Smooth muscle cell (in vitro differentiated cells): ENCODE measurements around the gene MAGI1. TPM values are rescaled to one million over a fixed set of nuclear protein-coding genes. Genes with fewer than 3 reads are reported as not detected.

Experiments
- DNase-seq: peaks from one replicate; lab custom pipeline; 2025; ENCODE audit not compliant: unreplicated experiment; lab: John Stamatoyannopoulos, UW
- H2AFZ ChIP-seq: fragments of 200-600 bp; sonication (generic); 2 replicates; pipeline ENCODE4 v1.6.0; 2016; ENCODE audit warnings: antibody characterized with exemption, low read depth, mild to moderate bottlenecking
- H3F3A ChIP-seq: fragments of 200-600 bp; sonication (generic); 2 replicates; pipeline ENCODE4 v1.6.0; 2017; ENCODE audit warnings: antibody characterized with exemption, low read depth
- H3K27ac ChIP-seq: fragments of 200-600 bp; sonication (generic); 2 replicates; pipeline ENCODE4 v1.5.1; 2016; ENCODE audit warnings: low read depth, mild to moderate bottlenecking
- H3K27me3 ChIP-seq: fragments of 200-600 bp; sonication (generic); 2 replicates; pipeline ENCODE4 v1.6.1; 2016; ENCODE audit warnings: low read depth, mild to moderate bottlenecking
- H3K36me3 ChIP-seq: fragments of 200-600 bp; sonication (generic); 2 replicates; pipeline ENCODE4 v1.5.1; 2016; ENCODE audit warnings: low read depth
- H3K4me1 ChIP-seq: fragments of 200-600 bp; sonication (generic); 2 replicates; pipeline ENCODE4 v1.5.1; 2016; ENCODE audit warnings: low read depth
- H3K4me2 ChIP-seq: fragments of 200-600 bp; sonication (generic); 2 replicates; pipeline ENCODE4 v1.6.0; 2016; ENCODE audit warnings: mild to moderate bottlenecking
- H3K4me3 ChIP-seq: fragments of 200-600 bp; sonication (generic); 2 replicates; pipeline ENCODE4 v1.5.1; 2016; ENCODE audit warnings: mild to moderate bottlenecking
- H3K79me2 ChIP-seq: fragments of 200-600 bp; sonication (generic); 2 replicates; pipeline ENCODE4 v1.6.0; 2016; ENCODE audit warnings: low read depth, mild to moderate bottlenecking
- H3K9ac ChIP-seq: fragments of 200-600 bp; sonication (generic); 2 replicates; pipeline ENCODE4 v1.6.0; 2016; ENCODE audit warnings: low read depth
- H3K9me3 ChIP-seq: fragments of 200-600 bp; sonication (generic); replicated peaks from 2 replicates; pipeline ENCODE4 v1.5.1; 2016; ENCODE audit warnings: low read depth
- H4K20me1 ChIP-seq: fragments of 200-600 bp; sonication (generic); 2 replicates; pipeline ENCODE4 v1.6.0; 2016; ENCODE audit warnings: low read depth
- WGBS: methylation state at CpG from one replicate; pipeline ENCODE4 v1.1.7; 2016; ENCODE audit warnings: low lambda C conversion rate; 5-methylcytosine and 5-hydroxymethylcytosine counted together
- polyA plus RNA-seq: library from polyadenylated mRNA; unstranded; fragments of >200 nt; fragmentation: Nextera tagmentation; extraction: Ambion mirVana; gene quantifications from 2 replicates; pipeline ENCODE4 v1.2.1, GENCODE V29; 2016
- total RNA-seq: library from RNA; depleted of rRNA; stranded (reverse); fragments of >200 nt; gene quantifications from 2 replicates; pipeline ENCODE4 v1.2.3, GENCODE V29; 2014
- TF ChIP-seq, protein P1 (sequence below): fragments of 200-600 bp; sonication (generic); IDR thresholded peaks from 2 replicates; pipeline ENCODE4 v1.5.1; 2017; ENCODE audit warnings: borderline replicate concordance, mild to moderate bottlenecking, antibody characterized with exemption; ENCODE audit not compliant: insufficient read depth, poor library complexity, severe bottlenecking

MAGI1 gene
- total and polyA plus RNA-seq, 2 experiments from 2014 or later = 9.9 to 23.3 TPM

- H2AFZ ChIP-seq = no peak overlapping the region
- no peak for DNase-seq
- no peaks in the 10 kb centered on the region for H3K79me2 ChIP-seq
- H3K27ac ChIP-seq = peak overlapping the region; percentile 61
- H3K36me3 ChIP-seq = no peaks in the 10 kb centered on the region
- H3K9me3 ChIP-seq = no peaks in the 10 kb centered on the region
- peaks cover 32% of the 10 kb centered on the region for H3K4me1 ChIP-seq
- TF ChIP-seq, protein P1, sequence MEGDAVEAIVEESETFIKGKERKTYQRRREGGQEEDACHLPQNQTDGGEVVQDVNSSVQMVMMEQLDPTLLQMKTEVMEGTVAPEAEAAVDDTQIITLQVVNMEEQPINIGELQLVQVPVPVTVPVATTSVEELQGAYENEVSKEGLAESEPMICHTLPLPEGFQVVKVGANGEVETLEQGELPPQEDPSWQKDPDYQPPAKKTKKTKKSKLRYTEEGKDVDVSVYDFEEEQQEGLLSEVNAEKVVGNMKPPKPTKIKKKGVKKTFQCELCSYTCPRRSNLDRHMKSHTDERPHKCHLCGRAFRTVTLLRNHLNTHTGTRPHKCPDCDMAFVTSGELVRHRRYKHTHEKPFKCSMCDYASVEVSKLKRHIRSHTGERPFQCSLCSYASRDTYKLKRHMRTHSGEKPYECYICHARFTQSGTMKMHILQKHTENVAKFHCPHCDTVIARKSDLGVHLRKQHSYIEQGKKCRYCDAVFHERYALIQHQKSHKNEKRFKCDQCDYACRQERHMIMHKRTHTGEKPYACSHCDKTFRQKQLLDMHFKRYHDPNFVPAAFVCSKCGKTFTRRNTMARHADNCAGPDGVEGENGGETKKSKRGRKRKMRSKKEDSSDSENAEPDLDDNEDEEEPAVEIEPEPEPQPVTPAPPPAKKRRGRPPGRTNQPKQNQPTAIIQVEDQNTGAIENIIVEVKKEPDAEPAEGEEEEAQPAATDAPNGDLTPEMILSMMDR = no peak
- peaks cover 4% of the 10 kb centered on the region for H3F3A ChIP-seq
- peak overlapping the region; percentile 79 for H3K4me2 ChIP-seq
- no peak overlapping the region for H3K4me3 ChIP-seq
- 55% methylated on average over 5 of the region's 5 CpGs for WGBS
- H4K20me1 ChIP-seq = peaks cover 73% of the 10 kb centered on the region
- H3K27me3 ChIP-seq = no peaks in the 10 kb centered on the region
- H3K9ac ChIP-seq = no peak overlapping the region
Observed at GRCh38 chr3:65758438-65758837, 280.3 kb downstream of the MAGI1 start.

- Histone ChIP-seq H3K4me1 (peaks cover 3% of the 10 kb centered on the region), H3K9ac (no peak overlapping the region), H3K27ac (no peak overlapping the region), H4K20me1 (peaks cover 70% of the 10 kb centered on the region), H3K36me3 (no peaks in the 10 kb centered on the region), H3K9me3 (no peaks in the 10 kb centered on the region), H2AFZ (no peak overlapping the region), H3K27me3 (no peaks in the 10 kb centered on the region), H3K4me3 (no peak overlapping the region), H3K79me2 (peaks cover 4% of the 10 kb centered on the region), H3F3A (no peaks in the 10 kb centered on the region), H3K4me2 (no peak overlapping the region)
- WGBS = 83% methylated on average over 1 of the region's 1 CpG
- DNase-seq = no peak
- TF ChIP-seq, protein P1 = no peak
Observed at GRCh38 chr3:65752636-65753035, 286.1 kb downstream of the MAGI1 start.

DNA sequence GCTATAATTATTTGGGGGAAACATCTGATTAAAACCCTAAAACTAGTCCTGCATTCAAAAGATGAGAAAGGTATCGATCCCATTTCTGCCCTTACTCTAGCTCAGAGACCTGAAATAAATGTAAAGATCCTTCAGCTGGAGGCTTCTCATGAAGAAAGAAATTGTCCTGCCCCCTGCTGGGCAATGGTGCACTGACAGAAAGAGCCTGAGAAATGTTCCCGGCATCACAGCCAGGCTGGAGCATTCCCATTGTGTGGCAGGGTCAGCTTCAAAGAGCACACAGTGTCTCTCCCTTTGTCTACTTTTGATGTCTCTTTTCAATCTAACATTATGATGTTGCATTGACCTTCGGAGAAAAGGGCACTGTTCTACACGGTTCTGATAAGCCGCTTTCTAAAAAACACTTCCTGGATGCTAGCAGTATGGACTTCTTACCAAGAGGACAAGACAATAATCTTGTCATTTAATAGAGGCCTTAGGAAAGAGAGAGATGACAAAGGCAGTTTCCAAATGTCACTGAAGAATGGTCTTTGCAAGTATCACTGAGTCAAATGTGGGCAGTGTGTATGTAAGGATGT lies 287.5 kb downstream of the MAGI1 start:
- WGBS = 62% methylated on average over 5 of the region's 5 CpGs
- H3K9me3 ChIP-seq = no peaks in the 10 kb centered on the region
- no peaks in the 10 kb centered on the region for H3K36me3 ChIP-seq
- H3K4me3 ChIP-seq = no peak overlapping the region
- H3K9ac ChIP-seq = no peak overlapping the region
- no peaks in the 10 kb centered on the region for H3F3A ChIP-seq
- no peak overlapping the region for H3K4me2 ChIP-seq
- peaks cover 4% of the 10 kb centered on the region for H3K79me2 ChIP-seq
- peaks cover 3% of the 10 kb centered on the region for H3K4me1 ChIP-seq
- H4K20me1 ChIP-seq = peaks cover 74% of the 10 kb centered on the region
- TF ChIP-seq, protein P1 = peak; percentile 66
- no peak for DNase-seq
- H2AFZ ChIP-seq = no peak overlapping the region
- H3K27ac ChIP-seq = no peak overlapping the region
- no peaks in the 10 kb centered on the region for H3K27me3 ChIP-seq

- WGBS = 86% methylated on average over 1 of the region's 1 CpG
- H3K36me3 ChIP-seq = no peaks in the 10 kb centered on the region
Observed at GRCh38 chr3:65749066-65749465, 289.7 kb downstream of the MAGI1 start.

More at GRCh38 chr3:65749066-65749465, 289.7 kb downstream of the MAGI1 start:
- Histone ChIP-seq H3K79me2 (peaks cover 4% of the 10 kb centered on the region), H3K9me3 (no peaks in the 10 kb centered on the region), H2AFZ (no peak overlapping the region), H3K4me2 (no peak overlapping the region), H3K4me1 (peaks cover 3% of the 10 kb centered on the region), H4K20me1 (peaks cover 81% of the 10 kb centered on the region), H3F3A (no peaks in the 10 kb centered on the region), H3K9ac (no peak overlapping the region), H3K4me3 (no peak overlapping the region), H3K27ac (no peak overlapping the region), H3K27me3 (no peaks in the 10 kb centered on the region)
- no peak for DNase-seq
- TF ChIP-seq, protein P1 = no peak
